Activated naive CD4-positive, alpha-beta T cell (primary cell): ENCODE measurements around the gene OR10H4.
"Not testable (repeated sequence)": the region's sequence is repeated elsewhere in the genome, so short reads cannot be mapped to it uniquely, and the experiment has no call there.

Source experiments
- DNase-seq, 4 experiments: peaks; one replicate each; lab custom pipeline; 2025; lab: John Stamatoyannopoulos, UW

OR10H4 gene

GRCh38 chr19:15948223-15949058 is at the start of gene OR10H4:
Gene OR10H4 (plus strand): TSS chr19:15949008. CDS start chr19:15949008, 0 bp downstream.
- no peak for DNase-seq

- not testable (repeated sequence) for DNase-seq
These were observed 49.2 kb upstream of the OR10H4 start for GRCh38 chr19:15899561-15899960.

DNA sequence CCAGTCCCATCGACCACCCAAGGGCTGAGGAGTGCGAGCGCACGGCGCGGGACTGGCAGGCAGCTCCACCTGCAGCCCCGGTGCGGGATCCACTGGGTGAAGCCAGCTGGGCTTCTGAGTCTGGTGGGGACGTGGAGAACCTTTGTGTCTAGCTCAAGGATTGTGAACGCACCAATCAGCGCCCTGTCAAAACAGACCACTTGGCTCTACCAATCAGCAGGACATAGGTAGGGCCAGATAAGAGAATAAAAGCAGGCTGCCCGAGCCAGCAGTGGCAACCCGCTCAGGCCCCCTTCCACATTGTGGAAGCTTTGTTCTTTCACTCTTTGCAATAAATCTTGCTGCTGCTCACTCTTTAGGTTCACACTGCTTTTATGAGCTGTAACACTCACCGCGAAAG is 48.8 kb upstream of the OR10H4 start:
- not testable (repeated sequence) for DNase-seq

- DNase-seq, result no peak
These were observed 48.3 kb upstream of the OR10H4 start for GRCh38 chr19:15900504-15900903.

DNA sequence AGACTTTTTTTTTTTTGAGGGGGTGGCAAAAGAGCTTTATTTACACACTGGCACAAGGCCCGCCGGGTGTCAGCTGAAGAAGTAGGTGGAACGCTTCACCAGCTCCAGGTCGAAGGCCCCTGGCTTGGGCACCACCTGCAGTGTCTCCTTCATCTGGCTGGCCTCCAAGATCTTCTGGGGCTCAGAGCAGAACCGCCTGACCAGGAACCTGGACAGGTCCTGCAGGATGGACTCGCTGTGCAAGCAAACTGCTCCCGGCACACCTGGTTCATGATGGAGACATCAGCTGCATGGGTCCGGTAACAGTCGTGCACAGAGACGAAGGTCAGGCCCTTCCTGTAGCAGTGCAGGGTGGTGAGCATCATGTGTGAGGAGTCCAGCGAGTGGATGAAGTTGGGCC is 46.6 kb upstream of the OR10H4 start:
- no peak for DNase-seq

GRCh38 chr19:15902898-15903297 is 45.9 kb upstream of the OR10H4 start:
- not testable (repeated sequence) for DNase-seq

- DNase-seq, result no peak
These were observed 43.8 kb upstream of the OR10H4 start for GRCh38 chr19:15905026-15905425.

DNA sequence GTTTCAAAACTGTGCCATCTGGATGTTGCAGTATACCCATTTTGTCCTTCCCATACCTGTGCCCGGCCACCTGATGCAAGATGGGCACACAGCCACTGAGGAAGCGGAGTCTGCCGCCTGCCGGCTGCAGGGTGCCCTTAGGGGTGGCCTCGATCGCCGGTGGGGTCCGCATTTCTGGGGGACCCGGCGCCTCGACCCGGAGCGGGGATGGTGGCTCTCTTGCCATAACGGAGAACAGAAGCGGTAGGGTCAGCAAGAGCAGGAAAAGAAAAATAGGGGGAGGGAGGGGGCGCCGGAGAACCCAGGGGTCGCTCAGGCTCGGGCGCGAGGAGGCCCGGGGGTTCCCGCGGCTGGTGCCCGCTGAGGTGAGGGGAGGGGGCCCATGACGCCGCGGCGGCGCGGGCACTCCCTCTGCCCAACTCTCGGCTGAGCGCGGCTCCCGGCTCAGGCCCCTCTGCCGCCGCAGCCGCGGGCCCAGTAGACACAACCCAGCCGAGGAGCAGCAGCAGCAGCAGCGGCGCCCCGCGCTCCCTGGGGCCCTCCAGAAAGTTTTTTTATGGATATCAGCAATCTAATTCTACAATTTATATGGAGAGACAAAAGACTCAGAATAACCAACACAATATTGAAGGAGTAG is 37.1 kb upstream of the OR10H4 start:
- DNase-seq, result no peak

DNA sequence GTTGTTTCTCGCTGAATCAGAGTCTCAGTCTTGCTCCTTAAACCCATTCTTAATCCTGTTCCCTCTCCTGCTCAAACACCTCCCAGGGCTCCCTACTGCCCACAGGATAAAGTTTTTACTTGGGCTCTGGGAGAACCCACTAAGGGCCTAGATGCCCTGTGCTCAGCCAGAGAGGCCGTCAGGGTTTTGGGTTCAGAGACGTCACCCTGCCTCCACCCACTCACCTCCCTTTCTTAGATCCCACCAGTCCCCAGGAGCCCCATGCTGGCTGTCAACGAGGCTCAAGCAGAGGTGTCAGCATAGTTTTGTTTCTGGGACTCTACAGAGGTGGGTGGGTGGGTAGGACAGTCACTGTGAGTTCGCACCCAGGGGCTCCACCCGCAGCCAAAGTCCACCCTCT is 35.4 kb upstream of the OR10H4 start:
- no peak for DNase-seq

DNA sequence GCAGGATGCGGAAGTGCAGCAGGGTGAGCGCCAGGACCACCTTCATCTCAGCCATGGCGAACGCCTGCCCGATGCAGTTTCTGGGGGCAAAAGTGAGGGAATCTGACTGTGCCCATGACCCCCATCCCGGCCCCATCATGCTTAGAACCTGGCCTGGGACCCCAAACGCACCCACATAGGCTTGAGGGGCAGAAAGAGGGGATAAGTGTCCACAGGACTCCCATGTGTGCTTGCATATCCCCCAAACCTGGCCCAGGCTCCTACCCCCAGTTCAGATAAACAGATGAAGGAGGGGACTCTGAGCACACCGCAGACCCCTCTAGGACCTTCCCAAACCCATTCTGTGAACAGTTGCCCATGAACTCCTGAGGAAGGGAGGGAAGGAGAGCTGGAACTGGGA is 35.0 kb upstream of the OR10H4 start:
- DNase-seq, result no peak

DNA sequence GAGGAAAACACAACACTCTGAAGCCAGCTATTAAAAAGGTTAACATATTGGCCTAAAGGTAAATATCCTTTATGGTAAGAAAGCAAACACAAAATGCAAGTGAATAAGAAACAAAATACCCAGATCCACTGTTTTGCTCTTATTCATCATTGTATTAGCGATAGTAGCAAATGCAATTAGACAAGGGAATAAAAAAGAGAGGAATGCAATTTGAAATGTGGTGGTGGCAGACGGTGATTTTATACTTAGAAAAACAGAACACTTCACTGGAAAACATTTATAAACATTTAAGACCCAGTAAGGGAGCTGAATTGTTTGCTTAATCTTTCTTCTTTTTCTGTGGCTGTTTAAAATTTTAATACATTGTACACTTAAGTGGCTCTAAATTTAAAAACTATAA is 33.7 kb upstream of the OR10H4 start:
- no peak for DNase-seq

GRCh38 chr19:15919243-15919642 is 29.6 kb upstream of the OR10H4 start:
- no peak for DNase-seq

- DNase-seq, result no peak
These were observed 26.8 kb upstream of the OR10H4 start for GRCh38 chr19:15922021-15922420.

DNA sequence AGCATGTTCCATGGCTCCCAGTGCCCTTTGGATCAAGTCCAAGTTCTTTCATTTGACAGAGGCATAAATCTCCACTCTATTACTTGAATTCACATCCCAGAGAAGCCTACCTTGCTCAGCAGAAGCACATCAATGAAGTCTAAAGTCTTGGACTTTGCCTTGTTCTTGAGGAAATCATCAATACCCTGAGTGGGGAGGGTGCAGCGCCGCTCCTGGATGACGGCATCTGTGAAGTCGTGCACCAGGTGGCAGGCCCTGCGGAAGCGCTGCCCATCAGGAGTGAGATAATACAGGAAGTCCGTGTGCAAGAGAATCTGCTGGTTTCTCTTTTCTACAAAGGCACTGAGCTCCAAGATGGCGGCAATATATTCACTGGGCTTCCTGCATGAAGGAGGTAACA is 25.1 kb upstream of the OR10H4 start:
- DNase-seq, result no peak

- DNase-seq, result no peak
These were observed 22.3 kb upstream of the OR10H4 start for GRCh38 chr19:15926484-15926883.

GRCh38 chr19:15928321-15928720 is 20.5 kb upstream of the OR10H4 start:
- no peak for DNase-seq

- DNase-seq, result not testable (repeated sequence)
These were observed 15.0 kb upstream of the OR10H4 start for GRCh38 chr19:15933761-15934331.

GRCh38 chr19:15934332-15935078 is 14.3 kb upstream of the OR10H4 start, which contains the start of gene CYP4F11:
Gene CYP4F11 (minus strand): TSS chr19:15934529. CDS start chr19:15934408, 121 bp downstream.
- DNase-seq, result no peak

- DNase-seq, result no peak
These were observed 13.6 kb upstream of the OR10H4 start for GRCh38 chr19:15935167-15935702.

DNA sequence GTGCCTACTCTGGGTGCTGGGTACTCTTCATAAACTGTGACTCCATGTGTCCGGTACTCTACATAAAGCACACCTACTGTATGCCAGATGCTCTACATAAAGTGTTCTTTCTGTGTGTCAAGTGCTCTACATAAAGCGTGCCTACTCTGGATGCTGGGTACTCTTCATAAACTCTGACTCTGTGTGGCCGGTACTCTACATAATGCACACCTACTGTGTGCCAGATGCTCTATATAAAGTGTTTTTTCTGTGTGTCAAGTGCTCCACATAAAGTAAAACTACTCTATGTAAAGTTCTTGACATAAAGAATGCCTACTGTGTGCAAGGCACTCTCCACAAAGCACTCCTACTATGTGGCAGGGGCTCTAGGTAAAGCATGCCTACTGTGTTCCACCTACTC is 12.6 kb upstream of the OR10H4 start:
- no peak for DNase-seq

GRCh38 chr19:15936950-15937349 is 11.9 kb upstream of the OR10H4 start:
- DNase-seq, result no peak

GRCh38 chr19:15937771-15938170 is 11.0 kb upstream of the OR10H4 start:
- no peak for DNase-seq
